WTC11 (cell line): ENCODE data around the gene PLPPR4. TPM values are rescaled to one million over a fixed set of nuclear protein-coding genes. Genes with fewer than 3 reads are reported as not detected.

Experiments used
- ATAC-seq: fragments of 200-7000 bp; cut with Tn5 transposase; 2 replicates; pipeline ENCODE4 v1.10.0; 2021; ENCODE audit warnings: mild to moderate bottlenecking, moderate library complexity
- CTCF ChIA-PET: fragments of 300-600 bp; sonication (Branson Sonifier 250); formaldehyde crosslinking; loops from one replicate; lab custom pipeline; 2021; ENCODE audit warnings: antibody characterized with exemption; lab: Charles Lee
- POLR2A ChIA-PET: fragments of 350-600 bp; sonication (Branson Sonifier 250); formaldehyde crosslinking; loops from one replicate; lab custom pipeline; 2021; ENCODE audit warnings: antibody characterized with exemption; lab: Charles Lee
- DNase-seq: peaks from one replicate; pipeline ENCODE4 v3.0.0; 2021; ENCODE audit warnings: low spot score
- H3K27ac Mint-ChIP-seq: 2 replicates; pipeline ENCODE4 v1.8.0; 2021; ENCODE audit warnings: mixed read lengths
- H3K27me3 Mint-ChIP-seq: 2 replicates; pipeline ENCODE4 v1.8.0; 2021; ENCODE audit warnings: low read depth, mild to moderate bottlenecking, moderate library complexity, mixed read lengths
- H3K36me3 Mint-ChIP-seq: 2 replicates; pipeline ENCODE4 v1.8.0; 2021; ENCODE audit warnings: mixed read lengths
- H3K4me1 Mint-ChIP-seq: 2 replicates; pipeline ENCODE4 v1.8.0; 2022; ENCODE audit warnings: mixed read lengths
- H3K4me3 Mint-ChIP-seq: 2 replicates; pipeline ENCODE4 v1.8.0; 2021; ENCODE audit warnings: mild to moderate bottlenecking, moderate library complexity, mixed read lengths
- H3K9me3 Mint-ChIP-seq: 2 replicates; pipeline ENCODE4 v1.8.0; 2021; ENCODE audit warnings: mixed read lengths
- ATF6 ChIP-seq: sonication (generic); formaldehyde crosslinking; IDR thresholded peaks from 2 replicates; pipeline ENCODE4 v1.8.1; 2023; ENCODE audit warnings: mild to moderate bottlenecking, missing genetic modification reagents
- CDX4 ChIP-seq: fragments of 250-450 bp; sonication (Bioruptor Pico); IDR thresholded peaks from 2 replicates; pipeline ENCODE4 v1.9.0; 2021; ENCODE audit warnings: moderate library complexity, mild to moderate bottlenecking, inconsistent platforms, borderline replicate concordance
- CREB1 ChIP-seq: sonication (generic); formaldehyde crosslinking; IDR thresholded peaks from 2 replicates; pipeline ENCODE4 v1.8.0; 2023; ENCODE audit warnings: mild to moderate bottlenecking, missing genetic modification reagents
- E2F4 ChIP-seq: sonication (generic); formaldehyde crosslinking; IDR thresholded peaks from 2 replicates; pipeline ENCODE4 v1.8.1; 2022; ENCODE audit warnings: low read depth, mild to moderate bottlenecking, moderate library complexity, missing genetic modification reagents, borderline replicate concordance
- ELF4 ChIP-seq: sonication (generic); formaldehyde crosslinking; IDR thresholded peaks from 2 replicates; pipeline ENCODE4 v1.8.1; 2022; ENCODE audit warnings: low read depth, mild to moderate bottlenecking, moderate library complexity, missing genetic modification reagents
- EMX1 ChIP-seq: fragments of 250-450 bp; sonication (Bioruptor Pico); IDR thresholded peaks from 2 replicates; pipeline ENCODE4 v1.8.0; 2021; ENCODE audit warnings: mild to moderate bottlenecking
- GTF2I ChIP-seq: fragments of 250-450 bp; sonication (Bioruptor Pico); conservative IDR thresholded peaks from 2 replicates; pipeline ENCODE4 v1.4.0; 2021; ENCODE audit warnings: mild to moderate bottlenecking
- HMGA2 ChIP-seq: fragments of 250-450 bp; sonication (Bioruptor Pico); IDR thresholded peaks from 2 replicates; pipeline ENCODE4 v1.4.0; 2021; ENCODE audit warnings: mild to moderate bottlenecking, moderate library complexity
- JAZF1 ChIP-seq: fragments of 250-450 bp; sonication (Bioruptor Pico); IDR thresholded peaks from 2 replicates; pipeline ENCODE4 v1.9.0; 2021; ENCODE audit warnings: moderate library complexity, mild to moderate bottlenecking, inconsistent platforms
- KAT7 ChIP-seq: sonication (generic); formaldehyde crosslinking; IDR thresholded peaks from 2 replicates; pipeline ENCODE4 v1.8.1; 2023; ENCODE audit warnings: missing genetic modification reagents, mild to moderate bottlenecking, borderline replicate concordance
- NFATC4 ChIP-seq: fragments of 250-450 bp; sonication (Bioruptor Pico); IDR thresholded peaks from 2 replicates; pipeline ENCODE4 v1.9.0; 2021; ENCODE audit warnings: mild to moderate bottlenecking
- NFYB ChIP-seq: sonication (generic); formaldehyde crosslinking; conservative IDR thresholded peaks from 2 replicates; pipeline ENCODE4 v1.8.0; 2022; ENCODE audit warnings: low read depth, missing genetic modification reagents
- NR3C1 ChIP-seq: sonication (generic); formaldehyde crosslinking; conservative IDR thresholded peaks from 2 replicates; pipeline ENCODE4 v1.8.1; 2023; ENCODE audit warnings: low read depth, mild to moderate bottlenecking, missing genetic modification reagents
- PRDM15 ChIP-seq: sonication (generic); formaldehyde crosslinking; IDR thresholded peaks from 2 replicates; pipeline ENCODE4 v1.8.0; 2022; ENCODE audit warnings: missing genetic modification reagents
- SMAD3 ChIP-seq: sonication (generic); formaldehyde crosslinking; IDR thresholded peaks from 2 replicates; pipeline ENCODE4 v1.8.0; 2022; ENCODE audit warnings: missing genetic modification reagents, mild to moderate bottlenecking, borderline replicate concordance
- SP1 ChIP-seq: sonication (generic); formaldehyde crosslinking; conservative IDR thresholded peaks from 2 replicates; pipeline ENCODE4 v1.8.1; 2022; ENCODE audit warnings: missing genetic modification reagents
- TEAD1 ChIP-seq: sonication (generic); formaldehyde crosslinking; IDR thresholded peaks from 2 replicates; pipeline ENCODE4 v1.8.0; 2022; ENCODE audit warnings: mild to moderate bottlenecking, missing genetic modification reagents
- ZNF138 ChIP-seq: sonication (generic); formaldehyde crosslinking; conservative IDR thresholded peaks from 2 replicates; pipeline ENCODE4 v1.8.1; 2022; ENCODE audit warnings: mild to moderate bottlenecking, moderate library complexity, missing genetic modification reagents
- ZSCAN18 ChIP-seq: fragments of 250-450 bp; sonication (Bioruptor Pico); IDR thresholded peaks from 2 replicates; pipeline ENCODE4 v2.1.2; 2022; ENCODE audit warnings: mild to moderate bottlenecking, moderate library complexity
- total RNA-seq: library from RNA; stranded (reverse); gene quantifications from 3 replicates; pipeline ENCODE4 v1.2.3, GENCODE V29; 2021
- TF ChIP-seq, protein P1 (sequence below): fragments of 250-450 bp; sonication (Bioruptor Pico); IDR thresholded peaks from 2 replicates; pipeline ENCODE4 v1.9.0; 2021; ENCODE audit warnings: mild to moderate bottlenecking, borderline replicate concordance
- TF ChIP-seq, protein P2 (sequence below): fragments of 200-600 bp; IDR thresholded peaks from 2 replicates; pipeline ENCODE4 v1.8.0; 2022; ENCODE audit warnings: antibody characterized with exemption

The PLPPR4 gene
- total RNA-seq, 1 experiment from 2014 or later = 1.3 TPM

DNA sequence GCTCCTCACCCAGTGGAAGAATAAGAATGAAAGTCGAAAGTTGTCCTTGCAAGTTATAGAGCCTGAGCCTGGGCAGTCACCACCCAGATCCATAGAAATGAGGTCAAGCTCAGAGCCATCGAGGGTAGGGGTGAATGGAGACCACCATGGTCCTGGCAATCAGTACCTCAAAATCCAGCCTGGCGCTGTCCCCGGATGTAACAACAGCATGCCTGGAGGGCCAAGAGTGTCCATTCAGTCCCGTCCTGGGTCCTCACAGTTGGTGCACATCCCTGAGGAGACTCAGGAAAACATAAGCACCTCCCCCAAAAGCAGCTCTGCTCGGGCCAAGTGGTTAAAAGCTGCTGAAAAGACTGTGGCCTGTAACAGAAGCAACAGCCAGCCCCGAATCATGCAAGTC, 41.8 kb downstream of the PLPPR4 start:
- TF ChIP-seq KAT7 (CRISPR knock-in tag) = no peak
- TF ChIP-seq, protein P1, sequence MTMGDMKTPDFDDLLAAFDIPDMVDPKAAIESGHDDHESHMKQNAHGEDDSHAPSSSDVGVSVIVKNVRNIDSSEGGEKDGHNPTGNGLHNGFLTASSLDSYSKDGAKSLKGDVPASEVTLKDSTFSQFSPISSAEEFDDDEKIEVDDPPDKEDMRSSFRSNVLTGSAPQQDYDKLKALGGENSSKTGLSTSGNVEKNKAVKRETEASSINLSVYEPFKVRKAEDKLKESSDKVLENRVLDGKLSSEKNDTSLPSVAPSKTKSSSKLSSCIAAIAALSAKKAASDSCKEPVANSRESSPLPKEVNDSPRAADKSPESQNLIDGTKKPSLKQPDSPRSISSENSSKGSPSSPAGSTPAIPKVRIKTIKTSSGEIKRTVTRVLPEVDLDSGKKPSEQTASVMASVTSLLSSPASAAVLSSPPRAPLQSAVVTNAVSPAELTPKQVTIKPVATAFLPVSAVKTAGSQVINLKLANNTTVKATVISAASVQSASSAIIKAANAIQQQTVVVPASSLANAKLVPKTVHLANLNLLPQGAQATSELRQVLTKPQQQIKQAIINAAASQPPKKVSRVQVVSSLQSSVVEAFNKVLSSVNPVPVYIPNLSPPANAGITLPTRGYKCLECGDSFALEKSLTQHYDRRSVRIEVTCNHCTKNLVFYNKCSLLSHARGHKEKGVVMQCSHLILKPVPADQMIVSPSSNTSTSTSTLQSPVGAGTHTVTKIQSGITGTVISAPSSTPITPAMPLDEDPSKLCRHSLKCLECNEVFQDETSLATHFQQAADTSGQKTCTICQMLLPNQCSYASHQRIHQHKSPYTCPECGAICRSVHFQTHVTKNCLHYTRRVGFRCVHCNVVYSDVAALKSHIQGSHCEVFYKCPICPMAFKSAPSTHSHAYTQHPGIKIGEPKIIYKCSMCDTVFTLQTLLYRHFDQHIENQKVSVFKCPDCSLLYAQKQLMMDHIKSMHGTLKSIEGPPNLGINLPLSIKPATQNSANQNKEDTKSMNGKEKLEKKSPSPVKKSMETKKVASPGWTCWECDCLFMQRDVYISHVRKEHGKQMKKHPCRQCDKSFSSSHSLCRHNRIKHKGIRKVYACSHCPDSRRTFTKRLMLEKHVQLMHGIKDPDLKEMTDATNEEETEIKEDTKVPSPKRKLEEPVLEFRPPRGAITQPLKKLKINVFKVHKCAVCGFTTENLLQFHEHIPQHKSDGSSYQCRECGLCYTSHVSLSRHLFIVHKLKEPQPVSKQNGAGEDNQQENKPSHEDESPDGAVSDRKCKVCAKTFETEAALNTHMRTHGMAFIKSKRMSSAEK = no peak
- no peak for TF ChIP-seq ATF6
- no peak for TF ChIP-seq GTF2I
- TF ChIP-seq SMAD3 (CRISPR knock-in tag) = no peak
- no peak for TF ChIP-seq SP1 (CRISPR knock-in tag)
- TF ChIP-seq, protein P2, sequence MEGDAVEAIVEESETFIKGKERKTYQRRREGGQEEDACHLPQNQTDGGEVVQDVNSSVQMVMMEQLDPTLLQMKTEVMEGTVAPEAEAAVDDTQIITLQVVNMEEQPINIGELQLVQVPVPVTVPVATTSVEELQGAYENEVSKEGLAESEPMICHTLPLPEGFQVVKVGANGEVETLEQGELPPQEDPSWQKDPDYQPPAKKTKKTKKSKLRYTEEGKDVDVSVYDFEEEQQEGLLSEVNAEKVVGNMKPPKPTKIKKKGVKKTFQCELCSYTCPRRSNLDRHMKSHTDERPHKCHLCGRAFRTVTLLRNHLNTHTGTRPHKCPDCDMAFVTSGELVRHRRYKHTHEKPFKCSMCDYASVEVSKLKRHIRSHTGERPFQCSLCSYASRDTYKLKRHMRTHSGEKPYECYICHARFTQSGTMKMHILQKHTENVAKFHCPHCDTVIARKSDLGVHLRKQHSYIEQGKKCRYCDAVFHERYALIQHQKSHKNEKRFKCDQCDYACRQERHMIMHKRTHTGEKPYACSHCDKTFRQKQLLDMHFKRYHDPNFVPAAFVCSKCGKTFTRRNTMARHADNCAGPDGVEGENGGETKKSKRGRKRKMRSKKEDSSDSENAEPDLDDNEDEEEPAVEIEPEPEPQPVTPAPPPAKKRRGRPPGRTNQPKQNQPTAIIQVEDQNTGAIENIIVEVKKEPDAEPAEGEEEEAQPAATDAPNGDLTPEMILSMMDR = no peak
- TF ChIP-seq, all 79 proteins: peak for 0
- Mint-ChIP-seq H3K27ac (no peak overlapping the region), H3K36me3 (no peaks in the 10 kb centered on the region), H3K4me1 (peaks cover 8% of the 10 kb centered on the region; the same call in 1 of the 2 replicates), H3K27me3 (no peaks in the 10 kb centered on the region), H3K4me3 (no peak overlapping the region), H3K9me3 (peaks cover 3% of the 10 kb centered on the region; the same call in 1 of the 2 replicates)
- ChIA-PET CTCF (interaction anchor here (0.6 kb wide), 1 partner anchor 316 kb away, joined by 4 read pairs; no protein-coding TSS in a partner anchor), POLR2A (no interaction called here)
- DNase-seq (no peak), ATAC-seq (no peak)

- ChIA-PET CTCF (interaction anchor here (0.6 kb wide), 1 partner anchor 316 kb away, joined by 4 read pairs; no protein-coding TSS in a partner anchor), POLR2A (no interaction called here)
- peaks cover 3% of the 10 kb centered on the region; the same call in 1 of the 2 replicates for H3K9me3 Mint-ChIP-seq
- H3K27me3 Mint-ChIP-seq = no peaks in the 10 kb centered on the region
- peak; percentile 26 for DNase-seq
- ATAC-seq = peak; percentile 73
- H3K36me3 Mint-ChIP-seq = no peaks in the 10 kb centered on the region
- no peak overlapping the region for H3K4me3 Mint-ChIP-seq
- H3K4me1 Mint-ChIP-seq = peaks cover 8% of the 10 kb centered on the region; the same call in 1 of the 2 replicates
- H3K27ac Mint-ChIP-seq = no peak overlapping the region
- TF ChIP-seq NR3C1 (CRISPR knock-in tag) = no peak
- TF ChIP-seq HMGA2 (CRISPR knock-in tag) = no peak
- TF ChIP-seq NFYB = no peak
- TF ChIP-seq CREB1 = no peak
- TF ChIP-seq ELF4 = no peak
- TF ChIP-seq E2F4 (CRISPR knock-in tag) = no peak
- no peak for TF ChIP-seq TEAD1
- TF ChIP-seq CDX4 (CRISPR knock-in tag) = no peak
- TF ChIP-seq NFATC4 (CRISPR knock-in tag) = no peak
- TF ChIP-seq PRDM15 = no peak
- no peak for TF ChIP-seq ZNF138 (CRISPR knock-in tag)
- no peak for TF ChIP-seq JAZF1
- no peak for TF ChIP-seq EMX1 (CRISPR knock-in tag)
- no peak for TF ChIP-seq ZSCAN18 (CRISPR knock-in tag)
Measured at GRCh38 chr1:99306644-99307043, 42.4 kb downstream of the PLPPR4 start.
